Activated CD4-positive, alpha-beta T cell treated with anti-CD3 and anti-CD28 coated beads, Interleukin-10, Interleukin-2, amounts not matched to agents 100 ng/mL and 50 ng/mL, durations not matched to agents 16 hours and 8 hours (primary cell): ENCODE results near the gene KLC4.
"Not testable (repeated sequence)": the region's sequence is repeated elsewhere in the genome, so short reads cannot be mapped to it uniquely, and the experiment has no call there.

Experiments
- DNase-seq: peaks from one replicate; pipeline ENCODE4 v3.0.0-alpha.2; 2020

KLC4 gene

DNA sequence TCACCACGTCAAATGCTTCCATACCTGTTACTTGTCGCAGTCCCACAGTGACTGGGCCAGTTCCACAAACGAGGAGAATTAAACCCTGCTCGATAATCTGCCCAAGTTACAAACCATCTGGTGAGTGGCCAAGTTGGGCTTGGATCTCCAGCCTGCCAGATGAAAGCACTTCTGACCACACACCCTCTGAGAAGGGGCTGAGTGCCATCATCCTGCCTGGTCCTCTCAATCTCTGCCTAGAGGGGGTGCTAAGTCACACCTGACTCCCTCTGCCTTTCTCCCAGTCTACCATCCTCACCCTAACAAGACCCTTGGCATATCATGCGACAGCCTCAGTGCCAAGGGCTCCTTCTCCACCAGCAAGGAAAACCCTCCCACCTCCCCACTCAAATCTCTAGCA, 22.2 kb upstream of the KLC4 start:
- no peak for DNase-seq

DNA sequence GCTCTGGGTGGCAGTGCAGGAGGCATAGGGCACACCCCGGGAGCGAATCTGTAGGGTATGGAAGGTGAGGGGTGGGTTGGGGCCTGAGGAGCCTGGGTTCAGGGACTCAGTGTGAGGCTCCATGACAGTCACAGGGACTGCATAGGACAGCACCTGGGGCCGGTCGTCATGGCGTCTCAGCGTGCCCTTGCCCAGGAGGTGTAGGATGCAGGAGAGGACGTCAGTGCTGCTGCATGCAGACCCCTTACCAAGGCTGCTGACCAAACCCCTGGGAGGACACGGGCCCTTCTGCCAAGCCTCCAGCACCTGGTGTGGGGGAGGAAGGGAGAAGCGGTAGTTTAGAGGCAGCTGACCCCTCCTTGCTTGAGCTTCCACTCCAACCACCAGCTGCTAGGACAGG, 21.7 kb upstream of the KLC4 start:
- DNase-seq: no peak

DNA sequence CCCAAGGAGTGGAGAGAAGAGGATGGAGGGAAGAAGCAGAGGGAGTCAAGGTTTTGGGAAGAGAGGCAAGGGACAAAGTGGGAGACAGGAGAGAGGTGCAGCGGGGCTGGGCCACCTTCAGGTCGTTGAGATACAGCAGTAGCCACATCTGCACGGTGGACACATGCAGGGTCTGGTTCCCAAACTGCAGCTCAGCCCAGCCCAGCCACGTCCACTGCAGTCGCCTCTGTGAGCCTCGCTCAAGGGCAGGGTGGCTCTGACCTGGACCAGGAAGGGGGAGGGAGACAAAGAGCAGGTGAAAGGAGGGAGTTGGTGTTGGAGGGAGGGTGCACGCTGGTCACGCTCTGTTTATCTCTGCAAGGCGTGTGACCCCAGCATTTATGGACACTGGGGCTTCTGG, 20.7 kb upstream of the KLC4 start:
- DNase-seq: no peak

DNA sequence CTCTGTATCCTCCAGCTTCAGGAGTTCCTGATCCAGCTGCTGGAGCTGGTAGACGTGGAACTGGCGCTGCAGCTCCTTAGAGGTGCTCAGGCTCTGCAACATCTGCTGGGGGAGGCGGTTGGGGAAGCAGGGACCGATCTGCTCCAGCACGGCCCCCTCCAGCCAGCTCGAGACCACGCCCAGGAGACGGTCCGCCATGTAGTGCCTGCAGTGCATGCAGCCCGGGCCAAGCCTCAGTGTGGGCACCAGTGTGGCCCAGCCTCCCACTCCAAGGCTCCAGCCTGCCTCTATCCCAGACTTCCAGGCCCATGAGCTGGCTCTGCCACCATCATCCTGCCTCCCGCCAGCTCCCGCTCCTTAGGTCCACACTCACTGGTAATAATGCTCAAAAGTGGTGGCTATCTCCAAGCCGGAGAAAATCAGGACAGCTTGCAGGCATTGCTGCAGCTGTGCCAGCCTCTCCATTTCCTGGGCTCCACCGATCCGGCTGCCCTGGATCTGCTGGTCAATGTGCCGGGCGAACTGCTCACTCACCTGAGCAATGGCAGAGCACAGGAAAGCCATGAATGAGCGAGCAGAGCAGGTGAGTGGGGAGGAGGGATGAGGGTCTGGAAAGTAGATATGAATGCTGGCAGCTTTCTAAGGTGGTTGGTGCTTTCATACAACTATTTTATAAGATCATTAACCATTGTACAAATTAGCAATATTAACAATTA, 18.7 kb upstream of the KLC4 start:
- no peak for DNase-seq

DNA sequence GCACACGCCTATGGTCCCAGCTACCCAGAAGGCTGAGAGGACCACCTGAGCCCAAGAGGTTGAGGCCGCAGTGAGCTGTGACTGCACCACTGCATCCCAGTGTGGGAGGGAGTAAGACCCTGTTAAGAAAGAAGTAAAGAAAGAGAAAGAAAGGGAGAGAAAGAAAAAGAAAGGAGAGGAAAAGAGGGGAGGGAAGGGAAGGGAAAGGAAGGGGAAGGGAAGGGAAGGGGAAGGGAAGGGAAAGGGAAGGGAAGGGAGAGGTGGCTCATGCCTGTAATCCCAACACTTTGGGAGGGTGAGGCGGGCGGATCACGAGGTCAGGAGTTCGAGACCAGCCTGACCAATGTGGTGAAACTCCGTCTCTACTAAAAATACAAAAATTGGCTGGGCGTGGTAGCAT, 18.0 kb upstream of the KLC4 start:
- DNase-seq: not testable (repeated sequence)

DNA sequence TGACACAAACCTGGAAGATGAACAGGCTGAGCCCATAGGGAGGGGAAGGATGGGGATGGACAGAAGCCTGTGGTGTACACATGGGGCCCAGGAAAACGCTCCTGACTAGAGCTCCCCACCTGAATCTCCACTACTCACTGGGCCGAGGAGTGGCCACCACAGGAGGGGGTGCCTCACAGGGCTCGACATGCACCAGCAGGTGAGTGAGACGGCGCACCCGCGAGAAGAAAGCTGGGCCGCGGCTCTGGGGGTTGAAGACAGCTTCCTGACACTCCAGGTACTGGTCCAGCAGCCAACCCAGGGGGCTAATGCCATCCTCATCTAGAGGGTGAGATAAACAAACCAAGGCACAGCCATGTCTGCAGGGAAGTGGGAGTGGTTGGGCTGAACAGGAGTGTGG, 16.1 kb upstream of the KLC4 start:
- no peak for DNase-seq

DNA sequence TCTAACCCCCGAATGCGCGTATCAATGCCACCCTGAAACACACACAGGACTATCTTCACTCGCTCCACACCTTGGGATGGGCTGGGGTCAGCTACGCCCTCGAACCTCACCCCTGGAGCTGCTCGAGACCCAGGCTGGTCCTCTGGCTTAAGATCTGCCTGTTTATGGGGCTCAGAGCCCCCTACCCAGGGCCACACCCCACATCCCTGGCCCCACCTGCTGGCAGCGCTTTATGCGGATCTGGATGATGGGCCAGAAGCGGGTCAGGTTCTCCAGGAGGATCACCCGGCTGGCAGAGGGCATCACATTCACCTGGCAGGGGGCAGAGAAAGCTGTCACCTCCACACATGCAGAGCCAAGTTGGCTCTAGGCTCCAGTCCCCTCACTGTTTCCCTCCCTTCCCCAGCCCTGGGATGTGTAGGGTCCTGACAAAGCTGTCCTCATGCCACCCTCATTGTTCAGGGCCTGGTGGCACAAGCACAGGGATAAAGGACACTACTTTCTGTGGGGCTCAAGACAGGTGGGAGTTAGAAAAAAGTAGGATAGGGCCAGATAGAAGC, 14.0 kb upstream of the KLC4 start:
- DNase-seq: no peak

DNA sequence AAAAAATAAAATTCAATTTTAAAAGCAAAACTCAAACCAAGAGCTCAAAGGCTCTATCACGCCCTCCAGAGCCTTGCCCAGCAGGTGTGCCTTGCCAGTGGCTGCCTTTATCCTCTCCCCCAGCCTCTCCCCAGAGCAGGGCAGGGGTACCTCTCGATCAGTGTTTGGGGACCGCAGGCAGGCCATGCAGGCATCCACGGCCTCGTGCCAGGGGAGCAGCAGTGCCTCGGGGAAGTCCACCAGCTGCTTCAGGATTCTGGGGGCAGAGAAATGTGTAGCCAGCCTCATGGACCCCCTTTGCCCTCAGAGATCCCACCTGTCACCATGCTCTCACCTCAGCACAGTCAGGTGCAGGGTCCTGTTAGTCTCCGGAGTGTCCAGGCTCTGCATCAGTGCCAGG, 11.4 kb upstream of the KLC4 start:
- no peak for DNase-seq

DNA sequence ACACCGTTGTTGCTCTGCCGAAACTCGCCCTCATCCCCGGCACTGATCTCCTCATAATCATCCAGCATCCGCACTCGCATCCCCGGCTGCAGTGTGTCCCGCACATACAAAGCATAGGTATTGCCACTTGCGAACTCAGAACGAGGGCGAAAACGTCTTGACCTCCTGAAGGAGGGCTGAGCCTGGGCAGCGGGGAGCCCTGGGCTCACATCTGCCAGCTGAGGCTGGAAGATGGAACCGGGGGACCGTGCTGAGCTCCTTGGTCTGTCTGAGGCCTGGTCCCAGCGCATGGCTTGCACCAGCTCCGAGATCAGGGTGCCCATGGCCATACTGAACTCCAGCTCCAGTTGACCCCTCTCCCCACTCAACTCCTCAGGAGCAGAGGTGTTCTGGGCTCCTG, 8.4 kb upstream of the KLC4 start:
- no peak for DNase-seq

DNA sequence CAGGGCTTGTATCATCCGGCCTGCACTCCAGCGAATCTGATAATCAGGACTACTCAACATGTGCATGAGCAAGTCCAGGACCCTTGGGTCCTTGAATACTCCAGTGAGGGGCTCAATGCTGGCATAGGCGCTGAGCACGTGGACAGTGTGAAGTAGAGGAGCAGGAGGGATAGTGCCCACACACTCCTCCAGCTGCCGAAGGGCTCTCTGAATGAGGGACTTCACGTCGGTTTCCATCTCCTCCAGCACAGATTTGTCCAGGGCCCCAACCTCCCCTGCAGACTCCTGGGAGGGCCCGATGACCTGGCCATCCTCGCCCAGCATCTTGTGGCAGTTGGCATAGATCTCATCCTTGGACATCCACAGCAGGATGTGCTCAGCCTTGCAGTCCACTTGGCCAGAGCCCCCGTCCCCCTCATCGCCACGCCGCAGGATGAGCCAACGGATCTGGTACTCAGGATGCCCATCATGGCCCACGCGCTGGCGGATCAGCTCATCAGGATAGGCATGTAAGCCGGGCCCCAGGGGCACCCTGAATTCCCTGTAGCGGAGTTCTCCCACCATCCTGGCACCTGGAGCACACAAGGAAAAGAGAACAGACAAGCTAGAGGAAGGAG, 7.1 kb upstream of the KLC4 start:
- DNase-seq: no peak

DNA sequence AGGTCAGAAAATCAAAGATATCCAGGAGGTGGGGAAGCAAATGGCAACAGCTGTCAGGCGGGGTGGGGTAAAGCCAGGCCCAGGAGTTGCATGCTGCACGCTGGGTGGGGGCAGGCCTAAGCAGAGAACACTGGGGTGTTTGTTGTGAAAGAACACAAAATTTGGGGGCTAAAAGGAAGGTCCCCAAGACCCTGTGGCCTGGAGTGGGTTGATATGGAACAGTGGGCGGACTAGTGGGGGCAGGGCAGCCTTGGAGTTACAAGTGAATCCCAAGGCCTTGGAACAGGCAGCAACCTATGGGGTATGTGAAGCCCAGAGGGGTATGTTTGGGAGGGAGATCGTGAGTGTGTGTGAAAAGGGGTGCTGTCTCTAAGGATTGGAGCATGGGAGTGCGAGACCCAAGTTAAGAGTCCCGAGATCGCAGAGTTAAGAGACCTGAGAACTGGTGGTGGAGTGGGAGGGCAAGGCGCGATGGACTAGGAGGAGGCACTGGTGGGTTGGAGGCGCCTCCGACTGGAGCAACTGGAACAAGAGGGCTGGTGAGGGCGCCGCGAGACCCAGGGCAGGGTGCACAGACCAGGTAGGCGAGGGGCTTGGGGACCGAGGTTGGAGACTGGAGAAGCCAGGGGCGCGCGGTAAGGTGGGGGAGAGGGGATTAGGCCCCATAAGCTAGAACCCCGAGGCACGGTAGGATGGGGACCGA, 6.4 kb upstream of the KLC4 start:
- peak; percentile 20 for DNase-seq

DNA sequence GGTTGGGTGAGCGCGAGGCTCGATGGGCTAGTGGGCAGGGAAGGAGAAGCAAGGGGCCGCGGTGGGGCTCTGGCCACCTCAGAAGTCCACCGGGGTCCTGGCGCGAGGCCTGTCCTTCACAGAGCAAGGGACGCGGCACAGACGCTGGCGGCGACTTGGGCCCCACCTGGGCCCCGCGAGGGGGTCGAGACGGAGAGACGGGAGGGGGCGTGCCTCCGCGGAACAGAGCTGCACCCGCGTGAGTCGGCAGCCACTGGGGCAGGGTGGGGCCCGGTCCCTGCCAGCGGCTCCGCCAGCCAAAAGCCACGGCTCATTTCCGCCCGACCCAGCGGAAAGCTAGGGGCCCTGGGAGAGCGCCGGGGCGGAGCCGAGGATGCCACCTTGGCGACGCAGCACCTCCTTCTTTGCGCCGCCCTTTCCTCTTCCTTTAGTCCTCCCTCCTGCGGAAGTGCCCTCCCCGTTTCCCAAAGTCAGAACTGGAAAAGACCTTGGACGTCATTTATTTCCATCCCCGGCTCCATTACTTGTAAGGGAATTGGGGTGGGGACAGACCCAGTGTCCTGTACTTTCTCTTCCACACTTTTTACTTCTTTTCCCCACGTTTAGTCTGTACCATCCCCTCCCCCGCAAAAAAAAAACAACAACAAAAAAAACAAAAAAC, 5.8 kb upstream of the KLC4 start, which contains the start of gene CUL7:
Gene CUL7 (minus strand): TSS at position 307 of the 661 bp plus-strand sequence. CDS start 1,063 bp downstream, outside the sequence.
- DNase-seq: peak; percentile 96

DNA sequence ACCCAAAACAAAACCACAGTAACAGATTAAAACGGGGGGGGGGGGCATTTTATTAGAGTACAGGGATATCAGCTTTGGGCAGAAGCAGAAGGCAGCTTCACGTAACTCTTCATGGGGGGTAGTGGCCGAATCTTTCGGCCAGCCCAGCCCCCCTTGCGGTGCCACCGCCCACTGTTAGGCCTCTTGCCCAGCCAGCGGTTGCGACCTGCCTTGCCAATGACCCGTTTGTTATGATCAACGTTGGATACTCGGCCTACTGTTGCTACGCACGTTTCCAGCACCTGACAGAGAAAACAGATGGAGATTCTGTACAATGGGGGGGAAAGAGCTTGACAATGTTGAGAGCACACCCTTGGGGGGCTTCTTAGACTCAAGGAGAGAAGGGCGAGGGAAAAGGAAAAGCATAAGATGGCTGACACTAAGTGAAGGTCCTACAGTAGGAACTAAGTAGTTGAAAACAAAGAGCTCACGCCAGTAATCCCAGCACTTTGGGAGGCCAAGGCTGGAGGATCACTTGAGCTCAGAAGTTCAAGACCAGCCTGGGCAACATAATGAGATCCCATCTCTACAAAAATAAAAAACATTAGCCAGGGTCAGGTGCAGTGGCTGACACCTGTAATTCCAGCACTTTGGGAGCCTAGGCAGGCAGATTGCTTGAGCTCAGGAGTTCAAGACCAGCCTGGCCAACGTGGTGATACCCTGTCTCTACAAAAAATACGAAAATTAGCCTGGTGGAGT, 5.1 kb upstream of the KLC4 start:
- DNase-seq: no peak

DNA sequence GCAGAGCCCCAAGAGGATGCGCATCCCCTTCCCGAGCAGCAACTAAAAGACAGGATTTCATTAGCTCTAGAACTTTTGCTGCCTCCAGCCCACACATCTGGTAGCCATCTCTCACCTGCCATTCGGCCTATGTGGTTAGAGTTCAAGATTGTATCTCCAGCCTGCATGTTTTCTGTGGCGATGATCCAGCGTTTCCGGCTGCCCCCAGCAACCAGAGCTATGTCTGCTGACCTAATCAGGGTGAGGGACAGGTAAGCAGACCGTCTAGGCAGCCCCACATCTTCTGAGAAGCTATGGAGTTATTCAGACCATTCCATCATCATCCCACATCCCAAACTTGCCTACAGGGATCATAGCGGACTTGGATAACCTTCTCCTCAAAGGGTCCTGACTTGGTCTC, 3.5 kb upstream of the KLC4 start:
- no peak for DNase-seq

DNA sequence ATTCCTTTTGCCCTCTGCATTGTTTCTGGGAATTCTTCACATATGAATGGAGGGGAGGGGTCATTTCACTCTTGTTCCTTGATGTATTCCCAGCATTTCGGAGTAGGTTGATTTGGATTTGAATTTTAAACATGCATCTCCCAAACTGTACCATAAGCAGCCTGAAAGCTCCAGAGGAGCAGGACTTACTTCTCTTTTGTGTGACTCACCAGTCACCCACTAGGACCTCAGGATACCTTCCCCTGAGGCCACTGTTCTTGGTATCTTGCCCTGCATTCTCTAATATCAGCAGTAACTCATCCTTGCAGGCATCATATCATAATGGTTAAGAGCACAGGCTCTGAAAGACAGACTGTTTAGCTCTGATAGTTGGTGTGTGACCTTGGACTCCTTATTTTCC, 900 bp upstream of the KLC4 start:
- DNase-seq: no peak

DNA sequence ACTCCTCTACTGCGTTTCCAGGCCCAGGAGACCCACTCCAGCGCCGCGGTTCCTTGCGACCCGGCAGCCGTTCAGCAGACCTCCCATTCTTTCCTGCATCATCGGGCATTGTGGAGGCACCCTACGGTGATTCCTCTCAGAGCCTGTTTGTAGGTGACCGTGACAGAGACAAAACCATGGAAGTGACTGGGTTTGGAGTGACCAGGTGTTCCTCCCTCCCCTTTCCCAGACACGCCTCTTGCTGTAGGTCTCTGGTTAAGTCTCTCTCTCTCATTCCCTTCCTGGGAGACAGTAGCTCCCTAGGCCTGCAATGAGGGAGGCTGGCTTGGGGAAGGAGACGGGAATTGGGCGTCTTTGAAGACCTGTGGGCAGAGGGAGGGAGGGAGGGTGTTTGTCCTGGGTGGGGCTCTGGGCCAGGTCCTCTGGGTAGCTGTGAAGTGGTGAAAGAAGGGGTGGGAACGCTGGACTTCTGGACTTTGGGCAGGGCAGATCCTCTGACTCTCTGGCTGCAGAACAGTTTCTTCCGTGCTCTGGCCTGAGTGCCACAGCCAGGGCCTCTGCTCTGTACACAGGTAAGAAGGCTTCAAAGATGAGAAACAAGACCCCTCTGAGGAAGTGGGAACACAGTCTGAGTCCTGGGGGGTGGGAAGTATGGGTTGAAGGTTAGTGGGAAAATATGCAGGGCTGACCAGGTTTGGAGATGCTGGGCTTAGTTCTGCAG, 763 bp downstream of the KLC4 start:
- DNase-seq: no peak

DNA sequence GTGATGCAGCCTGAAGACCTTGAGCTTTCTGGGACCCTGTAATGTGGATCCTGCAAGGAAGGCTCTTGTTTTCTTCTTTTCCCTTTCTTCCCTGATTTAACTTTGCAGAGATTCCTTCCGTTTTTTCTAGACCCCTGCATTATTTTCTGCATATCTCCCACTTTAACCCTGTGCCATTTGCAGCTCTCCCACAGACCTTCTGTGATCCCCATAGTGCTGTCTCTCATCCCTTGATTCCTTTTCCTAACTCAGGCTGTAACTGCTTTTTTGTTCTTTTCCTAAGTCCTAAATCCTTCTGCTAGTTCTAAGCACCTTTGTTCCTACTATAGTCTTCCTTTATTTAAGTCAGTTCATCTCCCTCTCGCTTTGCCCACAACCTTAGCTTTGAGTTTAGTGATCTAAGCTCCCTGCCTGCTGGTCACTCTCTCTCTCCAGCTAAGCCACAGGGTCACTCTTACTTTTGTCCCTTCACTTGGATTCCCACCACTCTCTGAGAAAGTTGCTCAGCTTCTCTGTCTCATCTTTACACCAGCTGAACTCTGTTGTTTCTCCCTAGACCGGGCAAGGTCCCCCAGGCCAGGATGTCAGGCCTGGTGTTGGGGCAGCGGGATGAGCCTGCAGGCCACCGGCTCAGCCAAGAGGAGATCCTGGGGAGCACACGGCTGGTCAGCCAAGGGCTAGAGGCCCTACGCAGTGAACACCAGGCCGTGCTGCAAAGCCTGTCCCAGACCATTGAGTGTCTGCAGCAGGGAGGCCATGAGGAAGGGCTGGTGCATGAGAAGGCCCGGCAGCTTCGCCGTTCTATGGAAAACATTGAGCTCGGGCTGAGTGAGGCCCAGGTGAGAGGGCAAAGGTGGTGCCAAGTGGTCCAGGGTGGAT, 1.6 kb downstream of the KLC4 start:
- DNase-seq: no peak

DNA sequence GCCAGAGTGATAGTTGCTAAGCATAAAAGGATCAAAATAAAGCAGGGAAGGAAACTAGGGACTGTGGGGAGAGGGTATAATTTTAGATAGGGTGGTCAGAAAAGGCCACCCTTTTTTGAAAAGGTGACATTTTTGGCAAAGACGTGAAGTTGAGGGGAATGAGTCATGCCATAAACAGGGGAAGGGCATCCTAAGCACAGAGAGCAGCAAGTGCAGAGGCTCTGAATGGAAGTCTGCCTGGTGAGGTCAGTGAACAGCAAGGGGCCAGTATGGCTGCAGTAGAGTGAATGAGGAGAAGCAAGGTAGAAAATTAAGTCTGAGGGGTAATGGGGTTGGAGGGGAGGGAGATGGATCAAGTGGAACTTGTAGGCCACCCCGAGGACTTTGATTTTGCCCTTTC, 2.4 kb downstream of the KLC4 start:
- DNase-seq: no peak

DNA sequence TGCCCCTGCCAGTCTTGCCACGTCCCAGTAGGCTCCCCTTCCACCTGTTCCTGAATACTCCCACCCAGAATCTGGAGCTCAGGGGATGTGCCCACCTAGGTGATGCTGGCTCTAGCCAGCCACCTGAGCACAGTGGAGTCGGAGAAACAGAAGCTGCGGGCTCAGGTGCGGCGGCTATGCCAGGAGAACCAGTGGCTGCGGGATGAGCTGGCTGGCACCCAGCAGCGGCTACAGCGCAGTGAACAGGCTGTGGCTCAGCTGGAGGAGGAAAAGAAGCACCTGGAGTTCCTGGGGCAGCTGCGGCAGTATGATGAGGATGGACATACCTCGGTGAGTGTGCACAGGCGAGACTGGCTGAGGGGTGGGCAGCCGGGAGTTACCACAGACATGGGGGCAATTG, 3.4 kb downstream of the KLC4 start:
- no peak for DNase-seq

DNA sequence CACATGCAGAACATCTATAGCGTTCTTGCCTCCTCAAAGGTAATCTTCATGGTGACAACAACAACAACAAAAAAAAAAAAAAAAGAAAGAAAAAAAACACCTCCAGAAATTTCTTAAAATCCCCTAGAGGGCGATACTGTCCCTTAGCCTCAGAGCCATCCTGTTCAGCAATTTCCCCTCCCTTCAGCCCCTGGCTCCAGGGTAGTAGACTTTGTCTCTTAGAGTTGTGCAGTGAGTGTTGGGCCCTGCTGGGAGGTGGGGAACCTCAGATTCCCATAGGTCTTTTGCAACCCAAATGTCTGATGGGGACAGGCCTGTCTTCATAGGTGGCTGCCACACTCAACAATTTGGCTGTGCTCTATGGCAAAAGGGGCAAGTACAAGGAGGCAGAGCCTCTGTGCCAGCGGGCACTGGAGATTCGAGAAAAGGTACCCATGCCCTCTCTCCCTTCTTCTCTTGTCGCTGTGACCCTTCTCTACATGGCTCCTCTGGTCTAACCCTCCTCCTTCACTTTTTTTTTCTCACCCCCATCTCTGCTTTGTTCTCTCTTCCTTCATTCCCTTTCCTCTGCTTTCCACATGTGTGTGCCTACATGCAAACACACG, 10.7 kb downstream of the KLC4 start:
- DNase-seq: peak; percentile 50
